GM18519 (cell line): Measurements from ENCODE around the gene PDE4DIP.
"Not testable (repeated sequence)": the region's sequence is repeated elsewhere in the genome, so short reads cannot be mapped to it uniquely, and the experiment has no call there.

Source experiments
- ATAC-seq: cut with Tn5 transposase; IDR thresholded peaks from one replicate; pipeline ENCODE4 v1.9.1; 2021; ENCODE audit warnings: mild to moderate bottlenecking, moderate library complexity; ENCODE audit not compliant: unreplicated experiment, low FRiP score

PDE4DIP gene

DNA sequence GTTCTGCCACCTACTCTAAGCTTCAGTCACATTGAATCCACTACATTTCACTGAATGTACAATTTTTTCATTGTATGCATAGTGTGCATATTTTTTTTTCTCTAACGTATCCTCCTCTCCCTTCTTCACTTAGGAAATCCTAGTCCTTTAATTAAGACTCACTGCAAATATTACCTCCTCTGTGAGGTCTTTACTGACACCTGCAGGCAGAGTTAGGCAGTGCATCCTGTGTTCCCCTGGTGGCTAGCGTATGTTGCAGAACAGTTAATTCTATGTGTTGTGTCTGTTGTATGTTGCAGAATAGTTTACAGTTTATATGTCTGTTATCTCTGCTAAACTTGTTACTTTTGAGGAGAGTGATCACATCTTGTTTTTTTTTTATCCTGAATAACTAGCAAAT is 121.9 kb downstream of the PDE4DIP start:
- ATAC-seq: not testable (repeated sequence)

DNA sequence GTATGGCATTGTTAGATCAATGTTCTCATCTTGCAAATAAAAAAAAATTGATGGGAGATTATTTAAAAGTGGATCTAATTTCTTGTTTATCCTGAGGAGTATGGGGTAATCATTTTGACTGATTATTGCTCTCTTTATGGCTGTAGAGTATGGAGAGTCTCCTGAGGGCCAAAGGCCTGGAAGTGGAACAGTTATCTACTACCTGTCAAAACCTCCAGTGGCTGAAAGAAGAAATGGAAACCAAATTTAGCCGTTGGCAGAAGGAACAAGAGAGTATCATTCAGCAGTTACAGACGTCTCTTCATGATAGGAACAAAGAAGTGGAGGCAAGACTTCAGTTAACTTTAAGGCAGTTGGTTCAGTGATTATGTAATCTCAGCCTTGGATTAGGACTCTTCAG is 123.4 kb downstream of the PDE4DIP start:
- ATAC-seq: not testable (repeated sequence)

DNA sequence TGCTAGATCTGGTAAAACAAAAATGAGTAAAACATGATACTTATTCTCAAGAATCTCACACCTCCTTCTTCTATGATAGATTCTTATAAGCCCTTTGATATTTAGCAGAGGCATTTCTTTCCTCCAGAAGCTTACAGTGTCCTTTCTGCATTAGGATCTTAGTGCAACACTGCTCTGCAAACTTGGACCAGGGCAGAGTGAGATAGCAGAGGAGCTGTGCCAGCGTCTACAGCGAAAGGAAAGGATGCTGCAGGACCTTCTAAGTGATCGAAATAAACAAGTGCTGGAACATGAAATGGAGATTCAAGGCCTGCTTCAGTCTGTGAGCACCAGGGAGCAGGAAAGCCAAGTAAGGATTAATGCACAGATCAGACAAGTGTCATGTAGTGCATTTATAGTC is 124.5 kb downstream of the PDE4DIP start:
- ATAC-seq: not testable (repeated sequence)

GRCh38 chr1:148969126-148969525 is 124.9 kb downstream of the PDE4DIP start:
- not testable (repeated sequence) for ATAC-seq

- ATAC-seq: not testable (repeated sequence)
These were observed 131.2 kb downstream of the PDE4DIP start for GRCh38 chr1:148975453-148975852.

- ATAC-seq: not testable (repeated sequence)
These were observed 131.8 kb downstream of the PDE4DIP start for GRCh38 chr1:148975866-148976537.

GRCh38 chr1:148977785-148978184 is 133.6 kb downstream of the PDE4DIP start:
- ATAC-seq: not testable (repeated sequence)

DNA sequence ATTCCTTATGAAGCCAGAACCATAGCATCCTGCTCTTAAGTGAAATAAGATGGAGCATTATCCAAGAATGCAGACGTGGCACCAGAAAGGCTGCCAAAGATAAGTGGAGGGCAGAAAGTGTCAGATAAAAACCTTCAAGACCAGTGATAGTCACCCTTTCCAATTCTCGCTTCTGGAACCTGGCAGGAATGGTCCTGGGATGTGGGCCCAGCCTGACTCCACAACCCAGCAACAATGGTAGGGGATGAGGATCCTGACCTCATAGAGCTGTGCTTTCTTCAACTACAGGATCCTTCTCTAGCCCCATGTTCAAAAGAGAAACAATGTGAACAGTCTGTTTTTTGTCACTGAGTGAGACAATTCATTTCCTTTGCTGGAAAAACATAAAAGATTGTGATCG is 145.2 kb downstream of the PDE4DIP start:
- not testable (repeated sequence) for ATAC-seq

GRCh38 chr1:148990233-148990788 is 146.1 kb downstream of the PDE4DIP start:
- ATAC-seq: not testable (repeated sequence)

DNA sequence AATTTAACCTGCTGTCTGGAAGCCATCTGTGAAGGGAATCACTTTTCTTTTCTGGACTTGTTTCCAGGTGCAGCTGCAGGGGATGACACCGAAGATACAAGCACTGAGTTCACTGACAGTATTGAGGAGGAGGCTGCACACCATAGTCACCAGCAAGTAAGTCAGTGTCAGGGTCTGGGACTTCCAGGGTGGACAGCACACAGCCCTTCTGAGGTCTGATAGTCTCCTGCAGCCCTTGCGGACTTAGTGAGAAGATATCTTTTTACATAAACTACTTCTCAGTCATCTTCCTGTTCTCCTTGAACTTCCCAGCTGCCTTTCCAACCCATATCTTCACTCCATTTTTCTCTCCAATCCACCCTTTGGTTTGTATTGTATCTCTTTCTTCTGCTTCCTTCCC is 147.6 kb downstream of the PDE4DIP start:
- not testable (repeated sequence) for ATAC-seq

DNA sequence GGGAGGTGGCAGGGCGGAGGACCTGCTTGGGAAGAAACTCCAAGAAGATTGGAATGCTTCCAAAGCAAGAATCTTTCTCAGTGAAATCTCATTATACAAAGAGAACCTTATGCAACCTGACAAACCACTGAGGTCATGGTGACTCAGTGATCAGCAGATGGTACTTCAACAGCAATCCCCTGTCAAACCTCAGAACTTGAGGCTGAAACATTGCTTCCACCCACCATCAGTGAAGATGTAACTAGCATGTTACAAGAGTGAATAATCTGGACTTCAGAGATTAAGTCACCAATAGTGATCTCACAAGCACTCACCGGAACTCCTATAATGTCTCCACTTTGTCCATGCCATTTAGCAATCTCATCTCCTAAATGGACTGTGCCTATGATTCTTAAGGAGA is 148.1 kb downstream of the PDE4DIP start:
- ATAC-seq: not testable (repeated sequence)

- not testable (repeated sequence) for ATAC-seq
These were observed 152.4 kb downstream of the PDE4DIP start for GRCh38 chr1:148996449-148997224.

GRCh38 chr1:148997405-148997804 is 153.2 kb downstream of the PDE4DIP start:
- ATAC-seq: not testable (repeated sequence)

GRCh38 chr1:149002664-149003063 is 158.4 kb downstream of the PDE4DIP start:
- not testable (repeated sequence) for ATAC-seq

GRCh38 chr1:149008326-149008725 is 164.1 kb downstream of the PDE4DIP start:
- ATAC-seq: not testable (repeated sequence)

DNA sequence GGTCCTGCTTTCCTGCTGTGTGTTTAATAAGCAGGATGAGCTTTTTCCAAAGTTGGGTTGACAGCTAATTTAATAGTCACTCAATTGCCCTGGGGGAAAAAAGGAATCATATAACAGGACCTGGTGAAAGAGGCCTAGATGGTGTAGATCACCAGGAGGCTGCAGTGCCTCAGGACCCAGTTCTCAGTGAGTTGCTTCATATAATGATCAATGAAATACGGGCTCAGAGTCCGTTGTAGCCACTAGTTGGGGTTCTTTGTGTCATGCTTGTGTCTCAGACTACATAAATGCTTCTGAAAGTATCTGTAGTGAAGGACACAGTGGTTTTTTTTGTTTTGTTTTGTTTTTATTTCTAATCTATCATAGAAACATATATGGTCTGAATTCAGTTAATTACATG is 164.5 kb downstream of the PDE4DIP start:
- not testable (repeated sequence) for ATAC-seq

GRCh38 chr1:149009761-149010160 is 165.5 kb downstream of the PDE4DIP start:
- not testable (repeated sequence) for ATAC-seq

GRCh38 chr1:149012599-149012998 is 168.4 kb downstream of the PDE4DIP start:
- not testable (repeated sequence) for ATAC-seq

DNA sequence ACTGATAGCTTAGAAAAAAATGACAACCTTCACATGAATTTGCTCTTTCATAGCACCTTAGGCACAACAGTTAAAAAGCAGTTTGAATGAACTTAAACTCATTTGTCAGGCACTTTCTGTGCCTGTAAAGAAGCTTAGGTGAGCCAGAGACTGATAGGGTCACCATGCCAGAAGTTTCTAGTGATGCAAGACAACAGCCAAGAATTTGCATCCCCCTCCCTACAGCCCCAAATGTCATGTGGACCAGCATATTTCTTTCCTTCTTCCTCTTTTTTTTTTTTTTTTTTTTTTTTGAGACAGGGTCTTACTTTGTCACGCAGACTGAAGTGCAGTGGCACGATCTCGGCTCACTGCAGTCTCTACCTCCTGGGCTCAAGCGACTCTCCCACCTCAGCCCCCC is 169.3 kb downstream of the PDE4DIP start:
- ATAC-seq: not testable (repeated sequence)

DNA sequence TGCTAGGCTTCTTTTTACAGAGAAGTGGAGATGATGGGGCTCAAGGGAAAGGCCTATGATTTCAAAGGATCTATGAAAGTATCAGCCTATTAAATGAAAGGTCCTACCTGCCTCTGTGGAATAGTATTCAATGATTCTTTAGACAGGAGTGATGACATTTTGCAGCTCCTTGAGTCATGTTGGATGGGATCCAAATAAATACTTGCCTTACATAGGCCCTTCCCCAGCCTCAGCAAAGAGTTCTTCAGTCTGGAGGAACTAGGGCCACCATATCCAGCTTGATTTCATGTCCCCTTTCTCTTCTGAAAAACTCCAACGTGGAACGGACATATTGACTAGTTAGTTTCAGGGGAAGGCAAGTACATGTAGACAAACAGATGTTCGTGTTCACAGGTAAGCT is 171.3 kb downstream of the PDE4DIP start:
- not testable (repeated sequence) for ATAC-seq

DNA sequence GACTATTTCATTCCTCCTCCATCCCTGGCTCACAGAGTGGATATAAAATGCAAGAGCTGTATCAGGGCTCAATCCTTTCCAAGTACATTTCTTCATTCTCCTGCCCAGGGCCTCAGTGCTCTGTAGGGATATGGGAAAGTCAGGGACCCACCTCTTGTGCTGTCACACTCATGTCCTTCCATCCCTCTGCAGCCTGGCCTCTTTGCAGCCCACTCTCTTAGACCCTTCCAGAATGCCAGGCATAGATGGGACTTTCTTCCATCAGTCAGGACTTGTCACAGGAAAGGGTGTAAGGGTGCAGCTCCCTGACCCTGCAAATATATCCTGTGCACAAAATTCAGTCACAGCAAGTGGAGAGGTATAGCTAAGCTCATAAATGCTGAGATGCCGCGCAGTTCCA is 172.4 kb downstream of the PDE4DIP start:
- not testable (repeated sequence) for ATAC-seq
